Peyer's patch (tissue), 4 donors: ENCODE data around the gene ZNF74.
"Not testable (repeated sequence)": the region's sequence is repeated elsewhere in the genome, so short reads cannot be mapped to it uniquely, and the experiment has no call there.

Experiments
- POLR2A ChIP-seq, 2 donors: fragments of 450-650 bp; IDR thresholded peaks; one replicate each; pipeline ENCODE4 v1.5.1; 2017; ENCODE audit warnings: antibody characterized with exemption in 2 of 2, mild to moderate bottlenecking in 2 of 2, moderate library complexity in 2 of 2
- TF ChIP-seq, protein P1 (sequence below), 6 experiments: fragments of 450-650 bp in 4 of 6; fragments of 200-600 bp in 2 of 6; sonication (generic) in 1 of 6; IDR thresholded peaks; one replicate each; pipeline ENCODE4 v1.5.1; 2017 to 2019; ENCODE audit warnings: antibody characterized with exemption in 6 of 6, mild to moderate bottlenecking in 3 of 6, moderate library complexity in 1 of 6

DNA sequence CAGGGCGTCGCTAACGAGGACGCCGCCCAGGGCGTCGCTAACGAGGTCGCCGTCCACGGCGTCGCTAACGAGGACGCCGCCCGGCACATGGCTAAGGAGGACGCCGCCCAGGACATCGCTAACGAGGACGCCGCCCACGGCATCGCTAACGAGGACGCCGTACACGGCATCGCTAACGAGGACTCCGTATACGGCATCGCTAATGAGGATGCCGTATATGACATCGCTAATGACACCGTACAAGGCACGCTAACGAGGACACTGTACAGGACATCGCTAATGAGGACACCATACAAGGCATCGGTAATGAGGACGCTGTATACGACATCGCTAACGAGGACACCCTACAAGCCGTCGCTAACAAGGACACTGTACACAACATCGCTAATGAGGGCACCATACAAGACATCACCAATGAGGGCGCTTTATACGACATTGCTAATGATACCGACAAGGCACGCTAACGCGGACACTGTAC is 32.2 kb upstream of the ZNF74 start:
- TF ChIP-seq, protein P1, sequence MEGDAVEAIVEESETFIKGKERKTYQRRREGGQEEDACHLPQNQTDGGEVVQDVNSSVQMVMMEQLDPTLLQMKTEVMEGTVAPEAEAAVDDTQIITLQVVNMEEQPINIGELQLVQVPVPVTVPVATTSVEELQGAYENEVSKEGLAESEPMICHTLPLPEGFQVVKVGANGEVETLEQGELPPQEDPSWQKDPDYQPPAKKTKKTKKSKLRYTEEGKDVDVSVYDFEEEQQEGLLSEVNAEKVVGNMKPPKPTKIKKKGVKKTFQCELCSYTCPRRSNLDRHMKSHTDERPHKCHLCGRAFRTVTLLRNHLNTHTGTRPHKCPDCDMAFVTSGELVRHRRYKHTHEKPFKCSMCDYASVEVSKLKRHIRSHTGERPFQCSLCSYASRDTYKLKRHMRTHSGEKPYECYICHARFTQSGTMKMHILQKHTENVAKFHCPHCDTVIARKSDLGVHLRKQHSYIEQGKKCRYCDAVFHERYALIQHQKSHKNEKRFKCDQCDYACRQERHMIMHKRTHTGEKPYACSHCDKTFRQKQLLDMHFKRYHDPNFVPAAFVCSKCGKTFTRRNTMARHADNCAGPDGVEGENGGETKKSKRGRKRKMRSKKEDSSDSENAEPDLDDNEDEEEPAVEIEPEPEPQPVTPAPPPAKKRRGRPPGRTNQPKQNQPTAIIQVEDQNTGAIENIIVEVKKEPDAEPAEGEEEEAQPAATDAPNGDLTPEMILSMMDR (IDR thresholded peaks at IDR 0.05): not testable (repeated sequence)
- TF ChIP-seq POLR2A (IDR thresholded peaks at IDR 0.05): not testable (repeated sequence)
